Astrocyte of the hippocampus (primary cell): ENCODE results near the gene PPP1R14B.
"Not testable (repeated sequence)": the region's sequence is repeated elsewhere in the genome, so short reads cannot be mapped to it uniquely, and the experiment has no call there.

ENCODE experiments used
- DNase-seq: peaks from one replicate; pipeline ENCODE4 v3.0.0; 2011; ENCODE audit warnings: low read depth, low spot score

Gene PPP1R14B

GRCh38 chr11:64260147-64260708 is 13.5 kb upstream of the PPP1R14B start:
- DNase-seq, result no peak

GRCh38 chr11:64259533-64260067 is 12.9 kb upstream of the PPP1R14B start:
- no peak for DNase-seq

GRCh38 chr11:64258946-64259532 is 12.3 kb upstream of the PPP1R14B start:
- DNase-seq, result no peak

GRCh38 chr11:64258356-64258755 is 11.6 kb upstream of the PPP1R14B start:
- no peak for DNase-seq

GRCh38 chr11:64256300-64256699 is 9.6 kb upstream of the PPP1R14B start:
- DNase-seq, result no peak

- no peak for DNase-seq
Measured at GRCh38 chr11:64255135-64256128, 8.7 kb upstream of the PPP1R14B start.

GRCh38 chr11:64254326-64254725 is 7.6 kb upstream of the PPP1R14B start:
- no peak for DNase-seq

- peak; percentile 53 for DNase-seq
Measured at GRCh38 chr11:64253481-64253880, 6.7 kb upstream of the PPP1R14B start.

- DNase-seq, result no peak
Measured at GRCh38 chr11:64253043-64253442, 6.3 kb upstream of the PPP1R14B start.

GRCh38 chr11:64252003-64252872 is 5.5 kb upstream of the PPP1R14B start:
- DNase-seq, result peak; percentile 62

- no peak for DNase-seq
Measured at GRCh38 chr11:64251753-64252002, 4.9 kb upstream of the PPP1R14B start.

- peak; percentile 78 for DNase-seq
Measured at GRCh38 chr11:64251016-64251752, 4.4 kb upstream of the PPP1R14B start, which contains the start of gene PLCB3. Gene PLCB3 (plus strand): TSS chr11:64251530. CDS start chr11:64251650, 120 bp downstream.

GRCh38 chr11:64250415-64251015 is 3.8 kb upstream of the PPP1R14B start:
- DNase-seq, result no peak

- DNase-seq, result no peak
Measured at GRCh38 chr11:64249563-64250414, 3.0 kb upstream of the PPP1R14B start.

- no peak for DNase-seq
Measured at GRCh38 chr11:64249038-64249437, 2.3 kb upstream of the PPP1R14B start.

GRCh38 chr11:64248578-64248977 is 1.8 kb upstream of the PPP1R14B start:
- no peak for DNase-seq

GRCh38 chr11:64247729-64248531 is 1.2 kb upstream of the PPP1R14B start:
- no peak for DNase-seq

- DNase-seq, result not testable (repeated sequence)
Measured at GRCh38 chr11:64246621-64246870, 197 bp downstream of the PPP1R14B start.
